Right atrium auricular region (tissue), 2 donors: ENCODE results near the gene SIGLEC6. TPM values are rescaled to one million over a fixed set of nuclear protein-coding genes. Genes with fewer than 3 reads are reported as not detected.

Experiments used
- DNase-seq: peaks from one replicate; pipeline ENCODE4 v3.0.0-alpha.2; 2019; ENCODE audit warnings: low spot score
- H3K27ac ChIP-seq, 2 donors: fragments of 200-600 bp; sonication (generic); 1 replicate in 1 of 2; 2 replicates in 1 of 2; pipeline ENCODE4 v1.5.1; 2016 to 2019
- H3K27me3 ChIP-seq, 2 donors: fragments of 200-600 bp; sonication (generic); one replicate each; pipeline versions ENCODE4 v1.5.1 to v1.6.0; 2017 to 2019
- H3K36me3 ChIP-seq: fragments of 200-600 bp; sonication (generic); one replicate; pipeline ENCODE4 v1.5.1; 2016
- H3K4me1 ChIP-seq, 2 donors: fragments of 200-600 bp; sonication (generic); one replicate each; pipeline versions ENCODE4 v1.5.1 to v1.6.0; 2017 to 2019
- H3K4me3 ChIP-seq, 2 donors: fragments of 200-600 bp; sonication (generic); 1 replicate in 1 of 2; 2 replicates in 1 of 2; pipeline ENCODE4 v1.5.1; 2017 to 2019; ENCODE audit warnings: mild to moderate bottlenecking in 1 of 2, moderate library complexity in 1 of 2
- H3K9me3 ChIP-seq, 2 donors: fragments of 200-600 bp; sonication (generic); one replicate each; pipeline ENCODE4 v1.5.1; 2019
- CTCF ChIP-seq, 2 donors: fragments of 200-600 bp; sonication (generic); IDR thresholded peaks; one replicate each; pipeline ENCODE4 v1.5.1; 2019; ENCODE audit warnings: antibody characterized with exemption in 2 of 2
- total RNA-seq, 2 donors: library from RNA; depleted of rRNA; stranded (reverse); fragments of >200 nt; gene quantifications; one replicate each; pipeline ENCODE4 v1.1.0, GENCODE V29; 2016

SIGLEC6 gene
- total RNA-seq, 2 donors from 2014 or later, result 0.16 to 0.44 TPM

GRCh38 chr19:51548213-51548651, 16.8 kb upstream of the SIGLEC6 start:
- H3K36me3 ChIP-seq, result no peaks in the 10 kb centered on the region
- no peak for TF ChIP-seq CTCF (IDR thresholded peaks at IDR 0.05)
- no peaks in the 10 kb centered on the region for H3K4me1 ChIP-seq
- no peak overlapping the region for H3K4me3 ChIP-seq
- H3K27ac ChIP-seq, result no peak overlapping the region
- H3K27me3 ChIP-seq, result no peaks in the 10 kb centered on the region
- H3K9me3 ChIP-seq, result no peaks in the 10 kb centered on the region
- peak; percentile 30 for DNase-seq

GRCh38 chr19:51547397-51548212, 16.1 kb upstream of the SIGLEC6 start:
- no peak for TF ChIP-seq CTCF (IDR thresholded peaks at IDR 0.05)
- H3K9me3 ChIP-seq, result no peaks in the 10 kb centered on the region
- H3K27ac ChIP-seq, result no peak overlapping the region
- H3K4me1 ChIP-seq, result no peaks in the 10 kb centered on the region
- peak; percentile 42 for DNase-seq
- no peaks in the 10 kb centered on the region for H3K27me3 ChIP-seq
- H3K4me3 ChIP-seq, result no peak overlapping the region
- H3K36me3 ChIP-seq, result no peaks in the 10 kb centered on the region

GRCh38 chr19:51546650-51547396, 15.4 kb upstream of the SIGLEC6 start:
- H3K4me3 ChIP-seq, result no peak overlapping the region
- peak; percentile 50 for DNase-seq
- no peaks in the 10 kb centered on the region for H3K27me3 ChIP-seq
- no peaks in the 10 kb centered on the region for H3K4me1 ChIP-seq
- no peak for TF ChIP-seq CTCF (IDR thresholded peaks at IDR 0.05)
- no peaks in the 10 kb centered on the region for H3K9me3 ChIP-seq
- H3K36me3 ChIP-seq, result no peaks in the 10 kb centered on the region
- H3K27ac ChIP-seq, result no peak overlapping the region

GRCh38 chr19:51546107-51546649, 14.7 kb upstream of the SIGLEC6 start:
- Histone ChIP-seq H3K27ac (no peak overlapping the region), H3K27me3 (no peaks in the 10 kb centered on the region), H3K9me3 (no peaks in the 10 kb centered on the region), H3K4me1 (no peaks in the 10 kb centered on the region), H3K36me3 (no peaks in the 10 kb centered on the region), H3K4me3 (no peak overlapping the region)
- DNase-seq, result no peak
- no peak for TF ChIP-seq CTCF (IDR thresholded peaks at IDR 0.05)

- Histone ChIP-seq H3K9me3 (no peaks in the 10 kb centered on the region), H3K4me1 (no peaks in the 10 kb centered on the region), H3K36me3 (no peaks in the 10 kb centered on the region), H3K27ac (no peak overlapping the region), H3K27me3 (no peaks in the 10 kb centered on the region), H3K4me3 (no peak overlapping the region)
- DNase-seq, result no peak
- no peak for TF ChIP-seq CTCF (IDR thresholded peaks at IDR 0.05)
Observed at GRCh38 chr19:51544038-51544437, 12.6 kb upstream of the SIGLEC6 start.
